ENCODE data around the gene OR2J3.

DNA sequence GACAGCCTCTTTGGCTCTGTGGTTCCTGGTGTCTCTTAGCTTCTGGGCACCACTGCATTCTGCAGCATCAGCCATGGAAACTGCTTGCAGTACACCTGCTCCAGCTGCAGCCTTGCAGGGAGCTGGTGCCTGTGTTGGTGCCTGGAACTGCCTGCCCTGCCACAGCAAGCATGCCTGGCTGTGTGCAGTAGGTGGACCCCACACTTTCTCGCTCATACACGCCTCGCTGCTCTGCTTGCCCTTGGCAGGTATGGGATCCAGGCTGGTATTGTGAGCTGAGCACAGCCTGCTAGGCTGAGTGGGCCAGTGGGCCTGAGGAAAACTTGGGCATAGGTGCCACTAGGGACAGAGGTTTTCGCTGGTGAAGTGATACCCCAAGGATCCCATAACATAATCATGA is 22.8 kb downstream of the OR2J3 start:
- TF ChIP-seq POLR2A (IDR thresholded peaks at IDR 0.05; ENCODE audit: low read length) (no peak), GATA1 (IDR thresholded peaks at IDR 0.05; ENCODE audit: low read depth, low read length) (no peak)

All from erythroblast (primary cell).